ENCODE measurements around the gene TMEM248.
A peak's percentile ranks its signal among the peaks of the same experiment; 100 is the strongest.
"Not testable (repeated sequence)": the region's sequence is repeated elsewhere in the genome, so short reads cannot be mapped to it uniquely, and the experiment has no call there.

The TMEM248 gene

DNA sequence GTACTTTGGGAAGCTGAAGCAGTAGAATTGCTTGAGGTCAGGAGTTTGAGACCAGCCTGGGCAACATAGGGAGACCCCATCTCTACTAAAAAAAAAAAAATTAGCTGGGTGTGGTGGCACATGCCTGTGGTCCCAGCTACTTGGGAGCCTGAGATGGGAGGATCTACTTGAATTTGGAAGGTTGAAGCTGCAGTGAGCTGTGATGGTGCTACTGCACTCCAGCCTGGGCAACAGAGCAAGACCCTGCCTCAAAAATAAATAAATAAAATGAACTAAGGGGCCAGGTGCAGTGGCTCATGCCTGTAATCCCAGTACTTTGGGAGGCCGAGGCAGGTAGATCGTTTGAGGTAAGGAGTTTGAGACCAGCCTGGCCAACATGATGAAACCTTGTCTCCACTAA is 9.8 kb upstream of the TMEM248 start:
- DNase-seq = not testable (repeated sequence)

DNA sequence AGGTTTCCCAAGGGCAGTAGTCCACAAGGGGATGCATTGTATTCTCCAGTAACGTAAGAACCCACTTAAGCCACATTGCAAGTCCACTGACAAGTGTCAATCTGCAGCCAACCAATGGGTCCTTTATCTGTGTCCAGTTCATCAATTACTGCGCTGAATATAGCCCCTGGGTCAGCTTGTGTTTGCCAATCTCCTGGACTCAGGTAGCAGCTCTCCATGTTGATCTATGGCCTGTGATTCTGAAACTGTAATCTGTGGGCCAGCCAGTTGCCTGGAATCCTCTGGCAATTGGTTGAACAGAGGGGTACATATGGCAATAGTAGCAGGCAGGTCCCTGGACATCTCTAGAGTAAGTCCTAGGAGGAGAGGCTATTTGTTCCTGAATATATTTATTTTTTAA is 8.8 kb upstream of the TMEM248 start:
- no peak for DNase-seq

DNA sequence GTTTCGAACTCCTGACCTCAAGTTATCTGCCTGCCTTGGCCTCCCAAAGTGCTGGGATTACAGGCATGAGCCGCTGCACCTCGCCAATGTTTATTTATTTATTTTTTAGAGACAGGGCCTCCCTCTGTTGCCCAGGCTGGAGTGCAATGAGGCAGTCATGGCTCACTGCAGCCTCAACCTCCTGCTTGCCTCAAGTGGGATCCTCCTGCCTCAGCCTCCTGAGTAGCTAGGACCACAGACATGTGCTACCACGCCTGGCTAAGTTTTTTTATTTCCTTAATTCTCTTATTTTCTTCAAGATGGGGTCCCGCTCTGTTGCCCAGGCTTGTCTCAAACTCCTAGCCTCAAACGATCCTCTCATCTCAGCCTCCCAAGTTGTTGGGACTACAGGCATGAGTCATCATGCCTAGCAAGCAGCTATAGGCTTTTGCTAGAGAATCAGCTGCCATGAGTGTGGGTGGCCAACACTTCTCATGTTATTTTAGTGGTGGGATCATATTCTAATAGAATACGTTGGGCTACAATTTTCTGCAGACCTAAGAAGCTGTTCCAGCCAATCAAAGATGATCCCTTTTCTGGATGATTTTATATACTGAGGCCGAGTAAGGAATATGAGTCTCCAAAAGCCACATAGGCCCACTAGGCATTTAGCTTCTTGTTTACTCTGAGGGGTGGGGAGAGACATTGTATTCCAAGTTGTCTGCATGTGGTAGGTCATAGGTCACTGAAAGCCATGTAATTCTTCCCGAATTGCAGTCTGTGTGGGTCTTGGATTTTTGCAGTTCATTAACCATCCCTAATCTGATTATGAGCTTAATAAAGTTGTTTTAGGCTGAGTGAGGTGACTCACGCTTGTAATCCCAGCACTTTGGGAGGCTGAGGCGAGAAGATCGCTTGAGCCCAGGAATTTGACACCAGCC is 7.6 kb upstream of the TMEM248 start:
- no peak for DNase-seq

DNA sequence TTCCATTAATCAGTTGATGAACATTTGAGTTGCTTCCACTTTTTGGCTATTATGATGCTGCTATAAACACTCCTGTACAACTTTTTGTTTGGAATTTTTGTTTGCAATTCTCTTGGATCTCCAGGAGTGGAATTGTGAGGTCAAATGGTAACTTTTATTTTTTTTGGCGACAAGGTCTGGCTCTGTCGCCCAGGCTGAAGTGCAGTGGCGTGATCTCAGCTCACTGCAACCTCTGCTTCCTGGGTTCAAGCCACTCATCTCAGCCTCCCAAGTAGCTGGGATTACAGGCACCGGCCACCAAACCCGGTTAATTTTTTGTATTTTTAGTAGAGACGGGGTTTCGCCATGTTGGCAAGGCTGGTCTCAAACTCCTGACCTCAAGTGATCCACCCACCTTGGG is 3.1 kb upstream of the TMEM248 start:
- not testable (repeated sequence) for DNase-seq

DNA sequence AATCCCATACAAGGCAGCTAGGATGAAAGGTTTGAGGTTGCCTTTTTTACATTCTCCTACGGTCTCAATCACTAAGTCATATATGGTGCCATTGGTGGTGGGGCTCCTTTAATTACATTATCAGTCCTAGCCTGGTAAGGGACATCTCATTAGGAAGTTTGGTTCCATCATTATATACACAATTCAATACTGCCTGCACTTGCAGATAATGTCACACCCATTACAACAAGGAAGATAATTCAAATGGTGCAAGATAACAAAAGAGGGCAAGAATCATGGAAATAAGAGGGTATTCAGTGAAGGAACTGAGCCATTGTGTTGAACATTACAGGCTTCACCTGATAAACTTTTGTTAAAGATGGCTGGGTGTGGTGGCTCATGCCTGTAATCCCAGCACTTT is 1.7 kb upstream of the TMEM248 start:
- no peak for DNase-seq

DNA sequence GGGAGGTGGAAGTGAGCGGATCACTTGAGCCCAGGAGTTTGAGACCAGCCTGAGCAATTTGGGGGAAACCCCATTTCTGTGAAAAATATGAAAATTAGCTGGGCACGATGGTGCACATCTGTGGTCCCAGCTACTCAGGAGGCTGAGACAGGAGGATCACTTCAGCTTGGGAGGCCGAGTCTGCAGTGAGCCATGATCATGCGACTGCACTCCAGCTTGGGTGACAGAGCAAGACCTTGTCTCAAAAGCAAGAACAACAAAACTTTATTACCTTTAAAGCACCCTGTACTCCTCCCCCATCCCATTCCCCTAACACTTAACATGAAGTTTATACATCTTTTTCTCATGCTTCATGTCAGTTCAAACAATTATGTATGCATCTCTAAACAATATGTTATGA is 1.3 kb upstream of the TMEM248 start:
- DNase-seq = no peak

DNA sequence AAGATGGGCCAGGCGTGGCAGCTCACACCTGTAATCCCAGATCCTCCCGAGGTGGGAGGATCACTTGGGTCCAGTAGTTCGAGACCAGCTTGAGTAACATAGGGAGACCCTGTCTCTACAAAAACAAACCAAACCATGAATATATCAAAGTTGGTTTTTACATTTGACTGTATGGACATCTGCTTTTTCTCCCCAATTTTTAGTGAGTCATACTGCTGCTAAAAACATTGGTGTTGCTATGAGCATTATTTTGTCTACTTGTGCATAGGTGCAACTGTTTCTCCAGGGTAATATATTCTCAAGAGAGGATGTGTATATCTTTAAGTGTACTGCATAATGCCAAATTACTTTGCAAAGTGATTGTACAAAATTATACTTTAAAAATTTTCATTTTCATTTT is 769 bp upstream of the TMEM248 start:
- no peak for DNase-seq

DNA sequence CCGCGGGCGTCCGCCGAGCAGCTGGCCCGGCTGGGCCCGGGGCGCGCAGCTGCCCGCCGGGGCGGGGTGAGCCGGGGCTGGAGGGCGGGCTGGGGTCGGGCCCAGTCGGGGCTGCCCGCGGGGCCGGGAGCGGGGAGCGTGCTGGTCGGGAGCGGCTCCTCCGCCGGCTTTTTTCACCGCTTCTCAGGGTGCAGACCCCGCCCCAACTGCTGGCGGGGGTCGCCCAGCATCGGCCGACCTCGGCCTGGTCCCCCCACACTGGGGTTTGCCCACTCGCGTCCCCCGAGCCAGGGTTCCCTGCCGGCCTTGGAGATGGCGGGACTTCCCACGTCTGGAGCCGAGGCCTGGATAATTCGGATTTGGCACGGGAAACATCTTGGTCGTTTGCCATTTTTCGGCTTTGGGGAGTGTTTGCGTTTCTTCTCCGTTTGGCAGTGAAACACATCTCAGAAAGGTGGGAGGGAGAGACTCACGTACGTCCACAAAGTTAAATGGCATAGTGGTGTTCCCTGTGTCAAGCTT is 432 bp downstream of the TMEM248 start:
- no peak for DNase-seq

DNA sequence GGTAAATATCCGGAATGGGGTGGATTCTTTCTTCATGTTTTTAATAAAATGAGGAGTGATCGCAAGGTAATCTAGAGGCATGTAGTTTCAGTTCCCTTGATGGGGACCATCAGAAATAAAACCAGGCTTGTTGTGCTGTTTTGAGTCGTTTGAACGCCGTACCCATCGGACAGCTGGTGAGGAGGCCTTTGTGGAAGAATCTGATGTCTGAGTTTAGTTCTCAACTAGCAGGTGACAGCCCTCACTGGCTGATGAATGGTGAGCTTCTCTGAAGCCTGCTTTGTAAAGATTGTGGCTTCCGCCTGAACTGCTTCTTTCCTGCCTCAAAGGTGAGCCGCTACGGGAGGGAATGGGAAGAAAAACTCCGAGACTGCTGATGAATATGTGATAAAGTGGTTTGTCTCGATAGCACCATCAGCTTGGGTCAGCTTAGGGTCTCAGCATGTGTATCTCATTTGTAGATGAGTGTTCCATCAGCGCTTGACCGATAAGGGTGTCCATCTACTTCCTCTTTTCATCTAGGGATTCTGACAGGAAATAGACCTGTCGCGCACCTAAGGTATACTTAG is 977 bp downstream of the TMEM248 start:
- DNase-seq = peak; percentile 43

DNA sequence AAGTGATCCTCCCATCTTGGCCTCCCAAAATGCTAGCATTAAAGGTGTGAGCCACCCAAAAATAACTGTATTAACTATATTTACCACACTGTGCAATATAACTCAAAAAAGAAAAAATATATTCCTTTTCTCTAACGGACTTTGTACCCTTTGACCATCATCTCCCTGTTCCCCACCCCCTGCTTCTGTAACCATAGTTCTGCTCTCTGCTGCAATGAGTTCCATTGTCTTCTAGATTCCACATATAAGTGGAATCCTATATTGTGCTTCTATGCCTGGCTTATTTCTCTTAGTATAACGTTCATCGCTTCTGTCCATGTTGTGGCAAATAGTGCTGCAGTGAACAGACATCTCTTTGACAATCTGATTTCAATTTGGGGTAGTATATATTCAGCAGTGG is 4.2 kb downstream of the TMEM248 start:
- DNase-seq = no peak

DNA sequence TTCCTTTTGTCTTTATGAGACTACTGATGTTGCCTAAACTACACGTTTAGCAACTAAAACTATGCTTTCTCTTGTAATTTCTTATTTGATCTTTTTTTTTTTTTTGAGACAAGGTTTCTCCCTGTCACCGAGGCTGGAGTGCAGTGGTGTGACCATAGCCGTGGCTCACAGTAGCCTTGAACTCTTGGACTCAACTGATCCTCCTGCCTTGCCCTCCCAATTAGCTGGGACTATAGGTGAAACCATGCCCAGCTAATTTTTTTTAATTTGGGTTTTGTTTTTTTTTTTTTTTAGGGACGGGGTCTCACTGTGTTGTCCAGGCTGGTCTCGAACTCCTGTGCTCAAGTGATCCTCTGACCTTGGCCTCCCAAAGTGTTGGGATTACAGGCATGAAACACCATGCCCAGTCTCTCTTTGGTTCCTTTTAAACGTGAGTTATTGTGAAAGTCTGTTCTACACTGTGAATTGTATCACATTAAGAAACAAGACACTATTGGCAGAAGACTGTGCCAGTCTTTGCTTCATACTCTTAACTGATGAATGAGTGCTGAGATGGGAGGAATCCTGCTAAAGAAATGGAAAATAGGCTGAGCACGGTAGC is 6.4 kb downstream of the TMEM248 start:
- DNase-seq = no peak

DNA sequence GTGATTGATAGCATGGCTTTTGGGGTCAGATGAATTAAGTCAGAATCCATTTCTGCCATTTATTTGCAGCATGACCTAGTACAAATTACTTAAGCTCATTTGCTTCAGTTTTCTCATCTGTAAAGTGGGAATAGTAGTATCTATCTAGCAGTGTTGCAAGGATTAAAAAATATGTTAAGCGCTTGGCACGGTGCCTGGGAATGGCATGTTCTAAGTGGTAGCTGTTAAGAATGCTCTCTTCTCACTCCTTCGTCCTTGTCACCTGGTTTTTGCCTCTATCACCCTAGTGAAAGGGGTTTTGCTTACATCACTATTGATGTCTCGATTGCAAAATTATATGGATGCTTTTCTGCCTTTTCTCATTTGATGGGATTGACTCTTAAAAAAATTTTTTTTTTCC is 7.4 kb downstream of the TMEM248 start:
- DNase-seq = no peak

DNA sequence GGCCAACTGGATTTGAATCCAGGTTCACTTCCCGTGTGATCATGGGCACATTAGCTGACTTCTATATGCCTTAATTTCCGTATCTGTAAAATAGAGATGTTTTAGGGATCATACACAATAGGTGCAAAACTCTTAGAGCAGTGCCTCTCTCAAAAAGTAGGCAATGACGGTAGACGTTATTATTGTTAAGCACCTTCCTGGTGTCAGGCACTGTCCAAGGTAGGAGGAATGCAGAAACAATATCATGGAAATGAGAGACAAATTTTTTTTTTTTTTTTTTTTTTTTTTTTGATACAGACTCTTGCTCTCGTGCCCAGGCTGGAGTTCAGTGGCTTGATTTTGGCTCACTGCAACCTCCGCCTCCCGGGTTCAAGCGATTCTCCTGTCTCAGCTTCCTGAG is 8.1 kb downstream of the TMEM248 start:
- no peak for DNase-seq

DNA sequence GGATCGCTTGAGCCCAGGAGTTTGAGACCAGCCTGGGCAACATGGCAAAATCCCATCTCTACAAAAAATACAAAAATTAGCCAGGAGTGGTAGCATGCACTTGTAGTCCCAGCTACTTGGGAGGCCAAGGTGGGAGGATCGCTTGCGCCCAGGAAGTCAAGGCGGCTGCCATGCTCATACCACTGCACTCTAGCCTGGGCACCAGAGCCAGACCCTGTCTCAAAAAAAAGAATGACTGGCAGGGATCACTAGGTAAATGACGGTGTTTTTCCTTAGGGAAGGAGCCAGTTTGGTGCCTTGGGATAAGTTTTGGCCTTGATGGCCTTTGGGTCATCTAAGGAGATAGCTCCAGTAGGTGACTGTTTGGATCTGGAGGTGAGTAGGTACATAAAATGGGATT is 8.9 kb downstream of the TMEM248 start:
- DNase-seq = no peak

DNA sequence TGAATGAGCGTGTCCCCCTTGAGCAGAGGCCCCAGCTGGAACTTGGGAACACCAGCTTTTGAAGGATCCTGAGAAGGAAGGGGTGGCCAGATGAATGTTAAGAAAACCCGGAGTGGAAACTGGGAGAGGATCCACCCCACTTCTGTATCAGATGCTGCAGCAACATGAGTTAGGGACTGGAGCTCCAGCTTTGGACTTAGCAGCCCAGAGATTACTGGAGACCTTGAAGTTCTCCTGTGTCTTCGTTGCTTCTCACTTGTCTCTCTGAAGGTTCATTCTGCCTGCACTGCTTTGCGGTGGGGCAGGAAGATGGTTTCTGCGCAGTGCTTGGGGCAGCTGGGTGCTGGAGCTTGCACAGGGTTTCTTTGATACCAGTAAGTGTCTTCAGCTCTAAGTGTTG is 9.3 kb downstream of the TMEM248 start:
- no peak for DNase-seq

DNA sequence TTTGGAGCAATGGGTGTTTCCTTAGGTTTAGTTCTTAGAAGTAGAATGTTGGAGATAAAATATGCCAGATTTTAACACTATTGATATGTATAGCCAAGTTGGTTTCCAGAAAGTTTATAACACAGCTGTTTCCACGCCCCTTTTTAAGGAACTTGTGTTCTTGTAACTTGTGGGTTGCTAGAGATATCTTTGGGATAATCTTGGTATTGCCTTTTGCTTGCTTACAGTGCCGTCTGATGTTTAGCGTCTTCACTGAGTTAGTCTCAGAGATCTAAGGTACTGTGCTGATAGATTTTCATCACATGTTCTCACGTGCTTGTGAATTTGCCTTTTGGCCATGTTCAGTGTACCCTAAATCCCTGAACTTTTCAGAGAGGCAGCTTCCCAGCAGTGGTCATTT is 12.4 kb downstream of the TMEM248 start:
- DNase-seq = no peak

DNA sequence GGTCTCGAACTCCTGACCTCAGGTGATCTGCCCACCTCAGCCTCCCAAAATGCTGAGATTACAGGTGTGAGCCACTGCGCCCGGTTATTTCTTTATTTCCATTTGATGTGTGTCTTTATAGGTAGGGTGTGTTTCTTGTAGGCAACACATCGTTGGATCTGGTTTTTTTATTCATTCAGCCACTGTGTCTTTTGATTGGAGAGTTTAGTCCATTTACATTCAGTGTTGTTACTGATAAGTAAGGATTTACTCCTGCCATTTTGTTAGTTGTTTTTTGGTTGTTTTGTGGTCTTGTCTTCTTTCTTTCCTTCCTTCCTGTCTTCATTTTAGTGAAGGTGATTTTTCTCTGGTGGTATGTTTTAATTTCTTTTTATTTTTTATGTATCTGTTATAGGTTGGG is 16.9 kb downstream of the TMEM248 start:
- DNase-seq = no peak

DNA sequence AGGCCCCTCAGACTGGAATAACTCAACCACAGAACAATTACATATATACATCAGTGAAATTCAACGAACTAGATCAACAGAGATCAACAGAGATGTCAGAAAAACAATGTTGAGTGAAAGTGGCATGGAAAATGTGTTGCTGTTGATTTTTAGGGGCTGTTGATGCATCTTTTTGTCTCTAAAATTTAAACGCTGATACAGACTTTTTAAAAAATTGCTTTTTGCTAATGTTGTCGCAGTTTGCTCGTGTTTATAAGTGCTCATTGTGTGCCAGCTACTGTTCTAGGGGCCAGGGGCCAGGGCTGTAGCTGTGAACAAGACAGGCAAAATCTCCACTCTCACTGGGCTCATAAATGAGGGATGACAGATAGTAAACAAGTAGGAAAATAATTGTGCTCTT is 18.3 kb downstream of the TMEM248 start:
- no peak for DNase-seq

DNA sequence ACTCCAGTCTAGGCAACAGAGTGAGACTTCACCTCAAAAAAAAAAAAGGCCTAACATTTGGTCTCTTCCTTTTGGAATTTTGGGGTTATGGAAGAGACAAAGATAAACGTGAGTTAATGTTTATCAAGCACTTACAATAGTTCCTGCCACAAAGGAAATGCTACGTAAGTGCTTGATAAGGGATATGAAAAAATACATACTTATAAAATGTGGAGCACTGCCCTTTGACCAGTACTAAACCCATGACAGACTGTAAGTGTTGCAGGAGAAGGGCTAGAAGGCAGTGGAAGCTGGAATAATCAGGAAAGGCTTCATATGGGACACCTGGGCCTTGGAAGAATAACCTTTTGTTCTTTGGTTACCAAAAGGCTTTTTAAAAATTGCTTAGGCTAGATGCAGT is 25.5 kb downstream of the TMEM248 start:
- DNase-seq = no peak

DNA sequence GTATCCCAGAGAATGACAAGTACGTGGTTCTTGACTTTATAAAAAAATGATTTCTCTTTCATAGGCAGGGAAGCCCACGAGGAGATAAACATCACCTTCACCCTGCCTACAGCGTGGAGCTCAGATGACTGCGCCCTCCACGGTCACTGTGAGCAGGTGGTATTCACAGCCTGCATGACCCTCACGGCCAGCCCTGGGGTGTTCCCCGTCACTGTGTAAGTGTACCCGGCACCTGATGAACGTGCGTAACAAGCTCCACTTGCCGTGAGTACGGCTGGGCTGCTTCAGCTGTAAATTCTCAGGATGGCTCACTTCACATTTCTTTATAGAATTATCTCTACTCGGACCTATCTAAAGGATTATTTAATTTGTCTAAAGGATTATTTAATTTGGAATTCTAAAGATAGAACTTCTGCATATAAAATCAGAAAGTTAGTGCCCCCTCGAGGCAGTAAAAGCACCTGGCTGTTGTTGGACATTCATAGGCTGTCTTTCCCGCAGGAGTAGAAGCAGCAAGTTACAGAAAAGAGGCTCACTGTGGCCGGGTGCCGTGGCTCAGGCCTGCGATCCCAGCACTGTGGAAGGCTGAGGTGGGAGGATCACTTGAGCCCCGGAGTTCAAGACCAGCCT is 27.6 kb downstream of the TMEM248 start:
- no peak for DNase-seq

DNA sequence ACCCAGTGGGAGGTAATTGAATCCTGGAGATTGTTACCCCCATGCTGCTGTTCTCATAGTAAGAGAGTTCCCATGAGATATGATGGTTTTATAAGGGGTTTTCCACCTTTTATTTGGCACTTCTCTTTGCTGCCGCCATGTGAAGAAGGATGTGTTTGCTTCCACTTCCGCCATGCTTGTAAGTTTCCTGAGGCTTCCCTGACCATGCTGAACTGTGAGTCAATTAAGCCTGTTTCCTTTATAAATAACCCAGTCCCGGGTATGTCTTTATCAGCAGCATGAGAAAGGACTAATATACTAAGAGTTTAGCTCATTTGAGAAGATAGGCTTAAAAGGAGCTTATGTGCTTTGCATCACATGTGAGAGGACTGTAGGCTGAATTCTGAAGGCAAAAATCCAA is 29.3 kb downstream of the TMEM248 start:
- DNase-seq = no peak

DNA sequence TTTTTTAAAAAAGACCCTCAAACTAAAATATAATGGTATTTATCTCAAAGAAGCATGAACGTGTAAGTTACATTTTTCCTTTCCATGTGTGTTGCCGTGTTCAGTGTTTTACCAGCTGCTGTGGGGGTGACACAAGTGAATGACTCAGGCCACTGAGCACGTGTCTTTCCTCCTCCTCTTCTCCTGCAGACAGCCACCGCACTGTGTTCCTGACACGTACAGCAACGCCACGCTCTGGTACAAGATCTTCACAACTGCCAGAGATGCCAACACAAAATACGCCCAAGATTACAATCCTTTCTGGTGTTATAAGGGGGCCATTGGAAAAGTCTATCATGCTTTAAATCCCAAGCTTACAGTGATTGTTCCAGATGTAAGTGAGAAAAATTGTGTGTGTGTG is 29.7 kb downstream of the TMEM248 start:
- no peak for DNase-seq

DNA sequence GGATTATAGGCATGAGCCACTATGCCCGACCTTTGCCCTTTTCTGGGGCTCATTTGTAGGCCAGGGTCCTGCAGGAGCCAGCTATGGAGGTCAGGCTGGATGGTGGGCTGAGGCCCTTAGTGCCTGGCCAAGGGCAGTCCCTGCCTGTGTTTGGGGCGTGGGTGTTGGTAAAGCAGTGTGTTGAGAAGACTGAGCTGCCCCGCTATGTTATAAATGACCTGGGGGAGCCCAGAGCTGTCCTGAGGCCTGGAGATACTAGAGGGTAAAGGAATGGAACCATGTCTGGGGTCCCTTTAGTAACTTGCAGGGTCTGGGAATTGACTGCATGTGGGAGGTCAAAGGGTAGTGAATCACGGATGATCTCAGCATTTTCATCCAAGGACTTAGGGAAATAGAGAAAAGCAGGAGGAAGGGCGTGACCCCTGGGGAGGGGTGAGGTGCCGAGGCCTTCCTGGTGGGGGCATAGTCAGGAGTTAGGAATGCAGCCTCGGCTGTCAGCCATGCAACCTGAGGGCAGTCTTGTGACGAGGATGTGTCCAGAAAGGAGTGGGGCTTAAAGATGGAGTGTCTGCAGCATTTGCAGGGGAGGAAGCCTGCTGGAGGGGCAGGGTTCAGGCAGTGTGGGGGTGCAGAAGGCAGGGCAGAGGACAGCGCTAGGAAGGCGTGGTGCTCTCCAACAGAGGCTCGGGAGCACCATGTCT is 31.5 kb downstream of the TMEM248 start:
- no peak for DNase-seq
